HG02678 (cell line): ENCODE results near the gene CELF5.
"Not testable (repeated sequence)": the region's sequence is repeated elsewhere in the genome, so short reads cannot be mapped to it uniquely, and the experiment has no call there.

ENCODE experiments used
- ATAC-seq: cut with Tn5 transposase; IDR thresholded peaks from one replicate; pipeline ENCODE4 v1.9.1; 2021; ENCODE audit warnings: mild to moderate bottlenecking, moderate library complexity; ENCODE audit not compliant: unreplicated experiment

Gene CELF5

DNA sequence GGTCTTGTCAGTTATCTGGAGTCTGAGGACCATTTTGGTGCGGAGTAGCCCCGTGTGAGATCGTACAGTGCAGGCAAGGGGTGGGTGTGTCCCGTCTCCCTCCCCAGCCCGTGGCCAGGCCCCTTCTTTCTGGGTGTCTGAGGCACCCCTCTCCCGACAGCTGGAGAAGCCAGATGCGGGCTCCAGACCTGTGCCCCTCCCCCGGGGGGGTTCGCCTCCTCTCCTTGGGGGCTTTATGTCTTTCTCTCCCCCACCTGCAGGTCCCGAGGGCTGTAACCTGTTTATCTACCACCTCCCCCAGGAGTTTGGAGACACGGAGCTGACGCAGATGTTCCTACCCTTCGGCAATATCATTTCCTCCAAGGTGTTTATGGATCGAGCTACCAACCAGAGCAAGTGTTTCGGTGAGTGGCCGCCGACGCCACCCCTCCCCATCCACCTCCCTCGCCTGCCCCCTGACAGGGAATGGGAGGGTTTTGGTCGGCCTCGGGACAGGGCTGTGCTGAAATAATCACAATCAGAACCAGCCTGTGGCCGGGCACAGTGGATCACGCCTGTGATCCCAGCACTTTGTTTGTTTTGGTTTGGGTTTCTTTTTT is 65.6 kb downstream of the CELF5 start:
- ATAC-seq: no peak

DNA sequence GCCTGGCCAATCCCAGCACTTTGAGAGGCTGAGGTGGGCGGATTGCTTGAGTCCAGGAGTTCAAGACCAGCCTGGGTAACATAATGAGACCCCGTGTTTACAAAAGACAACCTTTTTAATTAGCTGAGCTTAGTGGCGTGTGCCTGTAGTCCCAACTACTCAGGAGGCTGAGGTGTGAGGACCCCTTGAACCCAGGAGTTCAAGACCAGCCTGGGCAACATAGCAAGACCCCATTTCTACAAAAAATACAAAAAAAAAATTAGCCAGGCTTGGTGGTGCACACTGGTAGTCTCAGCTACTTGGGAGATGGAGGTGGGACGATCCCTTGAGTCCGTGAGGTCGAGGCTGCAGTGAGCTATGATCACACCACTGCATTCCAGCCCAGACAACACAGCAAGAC is 66.4 kb downstream of the CELF5 start:
- not testable (repeated sequence) for ATAC-seq

DNA sequence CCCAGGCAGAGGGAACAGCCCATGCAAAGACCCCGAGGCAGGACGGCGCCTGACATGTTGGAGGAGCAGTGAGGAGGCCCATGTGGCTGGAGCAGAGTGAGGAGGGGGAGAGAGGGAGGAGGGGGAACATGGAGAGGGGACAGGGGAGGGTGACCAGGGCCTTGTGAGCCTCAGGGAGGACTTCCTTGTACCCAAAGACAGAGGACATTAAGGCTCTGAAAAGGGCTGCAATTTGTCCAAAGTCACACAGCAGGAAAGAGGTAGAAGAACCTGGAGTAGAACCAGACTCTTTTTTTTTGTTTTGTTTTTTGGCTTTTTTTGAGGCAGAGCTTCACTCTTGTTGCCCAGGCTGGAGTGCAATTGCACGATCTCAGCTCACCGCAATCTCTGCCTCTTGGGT is 67.2 kb downstream of the CELF5 start:
- no peak for ATAC-seq

DNA sequence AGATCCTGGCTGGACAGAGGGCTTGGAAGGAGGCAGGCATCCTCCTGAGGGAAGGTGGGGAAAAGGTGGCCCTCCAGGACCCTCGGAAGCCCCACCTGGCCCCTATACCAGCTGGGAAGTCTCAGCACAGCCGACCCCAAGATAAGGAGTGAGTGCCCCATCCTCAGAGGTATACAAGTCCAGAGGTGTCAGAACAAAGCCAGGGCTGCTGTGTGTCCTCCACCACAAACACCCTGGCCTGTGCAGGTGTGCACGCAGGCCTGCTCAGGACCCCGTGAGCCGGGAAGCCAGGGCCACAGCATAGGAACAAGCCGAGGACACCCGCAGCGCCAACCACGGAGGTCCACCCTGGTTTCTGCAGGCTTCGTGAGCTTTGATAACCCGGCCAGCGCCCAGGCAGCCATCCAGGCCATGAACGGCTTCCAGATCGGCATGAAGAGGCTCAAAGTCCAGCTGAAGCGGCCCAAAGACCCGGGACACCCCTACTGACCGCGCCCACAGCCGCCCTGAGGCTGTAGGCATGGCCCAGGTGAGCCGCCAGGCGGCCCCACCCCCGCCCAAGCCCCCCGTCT is 68.6 kb downstream of the CELF5 start:
- ATAC-seq: no peak

DNA sequence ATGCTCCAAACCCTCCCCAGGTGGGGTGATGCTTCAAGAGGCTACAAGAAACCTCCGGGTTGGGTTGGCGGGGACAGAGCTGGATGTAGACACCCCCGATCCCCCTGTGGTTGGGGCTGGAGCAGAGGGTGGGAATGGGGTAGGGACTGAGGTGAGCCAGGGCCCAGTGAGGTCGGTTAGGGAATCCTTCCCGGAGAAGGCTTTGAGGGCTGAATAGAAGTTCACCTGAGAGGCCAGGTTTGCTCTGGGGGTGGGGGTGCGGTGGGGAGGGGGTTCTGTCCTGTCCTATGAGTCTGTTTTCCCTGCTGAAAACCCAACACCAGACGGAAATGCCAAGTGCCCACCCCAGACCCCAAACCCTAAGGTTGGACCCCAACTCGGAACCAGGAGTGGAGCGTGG is 69.1 kb downstream of the CELF5 start:
- no peak for ATAC-seq

DNA sequence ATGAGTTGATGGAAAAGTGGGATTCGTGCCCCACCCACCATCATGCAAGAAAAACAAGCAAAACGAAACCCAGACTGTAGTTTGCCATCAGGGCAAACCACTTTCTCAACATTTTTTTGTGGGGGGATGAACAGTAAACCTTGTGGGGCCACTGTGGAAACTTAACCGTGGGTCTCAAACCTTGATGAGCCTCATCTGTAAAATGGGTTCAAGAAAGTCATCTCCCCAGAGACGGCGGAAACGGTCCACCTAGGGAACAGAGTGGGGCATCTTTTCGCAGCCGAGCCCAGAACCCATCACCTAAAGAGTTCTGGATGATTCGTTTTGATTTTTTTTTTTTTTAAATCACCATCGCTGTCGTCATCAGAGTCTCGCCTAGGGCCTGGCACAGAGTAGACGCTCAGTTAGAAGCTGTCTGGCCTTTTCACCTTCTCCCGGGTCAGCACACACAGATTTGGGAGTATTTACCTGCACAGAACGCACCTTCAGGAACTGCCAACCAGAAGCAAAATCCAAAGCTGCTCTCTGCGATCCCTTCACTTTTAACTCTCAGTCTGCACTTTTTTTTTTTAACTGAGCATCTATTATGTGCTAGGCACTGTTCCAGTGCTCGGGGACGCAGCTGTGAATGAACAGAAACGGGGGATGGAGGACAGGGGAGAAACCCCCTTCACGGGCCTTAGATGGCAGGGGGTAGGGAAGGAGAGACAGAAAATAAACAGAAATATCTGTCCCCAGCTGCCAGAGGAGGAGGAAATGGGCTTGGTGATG is 69.8 kb downstream of the CELF5 start:
- ATAC-seq: no peak

DNA sequence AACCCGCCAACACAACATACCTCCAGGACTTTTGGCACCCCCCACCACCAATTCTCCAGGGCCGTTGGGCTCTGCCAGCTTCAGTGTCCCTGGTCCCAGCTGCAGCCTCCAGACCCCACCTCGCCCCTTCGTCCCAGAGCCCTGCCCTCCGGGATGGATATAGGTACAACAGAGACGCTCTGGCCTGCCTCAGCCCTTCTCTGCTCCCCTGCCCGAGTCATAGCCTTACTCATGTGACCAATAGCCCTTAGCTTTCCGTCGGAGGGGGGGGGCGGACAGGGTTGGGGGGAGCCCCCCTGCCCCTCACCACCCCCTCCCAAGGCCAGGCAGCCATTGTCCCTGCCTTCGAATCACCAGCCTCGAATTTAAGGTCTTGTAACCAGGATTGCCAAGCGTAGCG is 71.1 kb downstream of the CELF5 start:
- no peak for ATAC-seq

DNA sequence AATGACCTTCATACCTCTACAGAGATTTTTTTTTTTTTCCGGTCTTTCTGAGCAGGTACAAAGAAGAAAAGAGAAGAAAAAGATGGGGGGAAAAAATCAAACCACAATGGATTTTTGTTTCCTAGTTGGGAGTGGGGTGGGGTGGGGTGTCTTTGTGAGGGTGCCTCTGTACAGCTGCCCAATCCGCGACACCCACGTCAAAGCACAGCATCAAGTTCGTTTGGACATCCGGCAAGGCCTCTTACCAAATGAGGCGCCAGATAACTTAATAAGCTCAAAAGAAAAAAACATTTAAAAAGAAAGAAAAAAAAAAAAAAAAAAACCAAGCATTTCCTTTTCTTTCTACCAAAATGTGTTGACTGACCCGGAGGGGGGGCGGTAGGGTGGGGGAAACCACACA is 71.6 kb downstream of the CELF5 start:
- ATAC-seq: no peak

DNA sequence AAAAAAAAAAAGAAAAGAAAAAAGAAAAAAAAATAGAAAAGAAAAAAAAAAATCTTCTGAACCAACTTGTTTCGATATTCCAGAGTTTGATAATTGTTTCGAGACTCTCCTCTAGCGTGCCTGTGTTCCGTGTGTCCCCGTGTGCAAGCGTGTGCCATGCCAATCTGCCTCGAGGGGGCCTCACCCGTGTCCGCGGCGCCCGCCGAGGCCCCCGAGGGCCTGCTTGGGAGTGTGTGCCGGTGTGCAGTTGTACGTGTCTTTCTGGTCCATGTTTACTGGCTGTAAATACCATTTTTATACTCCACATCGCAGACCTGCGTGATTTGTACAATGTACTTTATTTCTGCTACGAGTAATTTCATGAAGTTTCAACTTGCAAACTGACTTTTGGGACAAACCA is 72.0 kb downstream of the CELF5 start:
- no peak for ATAC-seq

DNA sequence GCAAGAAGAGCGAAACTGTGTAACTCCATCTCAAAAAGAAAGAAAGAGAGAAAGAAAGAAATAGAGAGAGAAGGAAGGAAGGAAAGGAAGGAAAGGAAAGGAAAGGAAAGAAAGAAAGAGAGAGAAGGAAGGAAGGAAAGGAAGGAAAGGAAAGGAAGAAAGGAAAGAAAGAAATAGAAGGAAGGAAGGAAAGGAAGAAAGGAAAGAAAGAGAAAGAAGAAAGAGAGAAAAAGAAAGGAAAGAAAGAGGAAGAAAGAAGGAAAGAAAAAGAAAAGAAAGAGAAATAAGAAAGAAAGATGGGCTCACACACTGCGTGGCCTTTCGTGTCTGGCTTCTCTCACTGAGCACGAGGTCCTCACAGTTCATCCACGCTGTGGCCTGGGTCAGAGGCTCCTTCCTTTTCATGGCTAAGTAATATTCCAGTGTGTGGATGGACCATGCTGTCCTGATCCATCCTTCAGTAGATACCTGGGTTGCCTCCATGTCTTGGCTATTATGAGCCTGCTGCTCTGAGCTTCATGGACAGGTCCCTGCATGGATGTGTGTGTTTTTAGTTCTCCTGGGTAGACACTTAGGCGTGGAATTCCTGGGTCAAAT is 74.5 kb downstream of the CELF5 start:
- no peak for ATAC-seq

DNA sequence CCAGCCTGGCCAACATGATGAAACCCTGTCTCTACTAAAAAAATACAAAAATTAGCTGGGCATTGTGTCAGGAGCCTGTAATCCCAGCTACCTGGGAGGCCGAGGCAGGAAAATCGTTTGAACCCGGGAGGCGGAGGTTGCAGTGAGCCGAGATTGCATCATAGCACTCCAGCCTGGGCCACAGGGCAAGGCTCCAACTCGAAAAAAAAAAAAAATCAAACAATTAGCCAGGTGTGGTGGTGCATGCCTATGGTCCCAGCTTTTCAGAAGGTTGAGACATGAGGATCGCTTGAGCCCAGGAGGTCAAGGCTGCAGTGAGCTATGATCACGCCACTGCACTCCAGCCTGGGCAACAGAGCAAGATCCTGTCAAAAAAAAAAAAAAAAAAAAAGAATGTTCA is 76.1 kb downstream of the CELF5 start:
- not testable (repeated sequence) for ATAC-seq

DNA sequence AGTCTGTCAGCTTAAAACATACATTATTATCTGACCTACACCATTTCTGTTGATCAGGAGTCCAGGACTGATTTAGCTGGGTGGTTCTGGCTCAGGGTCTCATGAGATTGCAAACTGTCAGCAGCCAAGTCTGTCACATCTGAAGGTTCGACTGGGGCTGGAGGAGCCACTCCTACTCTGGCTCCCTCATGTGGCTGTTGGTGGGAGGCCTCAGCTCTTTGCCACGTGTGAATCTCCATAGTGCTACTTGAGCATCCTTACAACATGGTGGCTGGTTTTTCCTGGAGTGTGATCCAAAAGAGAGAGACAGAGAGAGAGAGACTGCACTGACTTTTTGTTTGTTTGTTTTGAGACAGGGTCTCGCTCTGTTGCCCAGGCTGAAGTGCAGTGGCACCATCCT is 78.3 kb downstream of the CELF5 start:
- ATAC-seq: no peak

DNA sequence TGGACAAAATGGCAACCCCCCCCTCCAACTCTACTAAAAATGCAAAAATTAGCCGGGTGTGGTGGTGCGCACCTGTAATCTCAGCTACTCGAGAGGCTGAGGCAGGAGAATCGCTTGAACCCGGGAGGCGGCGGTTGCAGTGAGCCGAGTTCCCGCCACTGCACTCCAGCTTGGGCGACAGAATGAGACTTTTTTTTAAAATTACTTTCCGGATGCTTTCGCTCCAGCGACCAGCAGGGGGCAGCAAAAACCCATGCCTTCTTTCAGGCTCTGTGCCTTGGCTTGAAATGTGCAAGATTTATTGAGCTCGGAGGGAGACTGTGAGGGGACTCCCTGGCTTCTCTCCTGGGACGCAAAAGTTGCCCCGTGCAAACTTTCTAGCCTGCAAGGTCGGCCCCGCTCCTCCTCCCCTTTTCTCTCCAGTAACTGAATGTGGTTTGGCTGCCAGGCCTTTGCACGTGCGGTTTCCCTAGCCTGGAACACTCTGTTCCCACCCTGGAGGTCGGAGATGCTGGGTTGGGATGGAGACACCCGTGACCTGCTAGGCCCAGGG is 80.5 kb downstream of the CELF5 start:
- ATAC-seq: no peak

DNA sequence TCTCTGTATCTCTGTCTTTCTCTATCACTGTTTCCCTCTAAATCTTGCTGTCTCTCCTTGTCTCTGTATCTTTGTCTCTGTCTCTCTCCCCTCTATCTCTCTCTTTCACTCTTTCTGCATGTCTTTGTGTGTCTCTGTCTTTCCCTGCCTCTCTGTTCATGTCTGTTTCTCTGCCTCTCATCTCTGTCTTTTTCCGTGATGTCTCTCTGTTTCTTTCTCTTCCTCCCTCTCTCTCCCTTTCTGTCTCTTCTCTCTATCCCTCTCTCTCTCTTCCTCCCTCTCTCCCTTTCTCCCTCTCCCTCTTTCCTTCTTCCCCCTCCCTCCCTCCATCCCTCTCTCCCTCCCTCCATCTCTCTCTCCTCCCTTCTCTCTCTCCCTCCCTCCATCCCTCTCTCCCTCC is 85.3 kb downstream of the CELF5 start:
- no peak for ATAC-seq

DNA sequence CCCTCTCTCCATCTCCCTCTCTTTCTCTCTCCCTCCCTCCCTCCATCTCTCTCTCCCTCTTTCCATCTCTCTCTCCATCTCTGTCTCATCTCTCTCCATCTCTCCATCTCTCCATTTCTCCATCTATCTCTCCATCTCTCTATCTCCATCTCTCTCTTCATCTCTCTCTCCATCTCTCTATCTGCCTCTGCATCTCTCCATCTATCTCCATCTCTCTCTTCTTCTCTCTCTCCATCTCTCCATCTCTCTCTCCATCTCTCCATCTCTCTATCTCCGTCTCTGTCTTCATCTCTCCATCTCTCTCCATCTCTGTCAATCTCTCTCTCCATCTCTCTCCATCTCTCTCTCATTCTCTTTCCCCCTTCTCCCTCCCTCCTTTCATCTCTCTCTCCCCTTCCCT is 85.8 kb downstream of the CELF5 start:
- no peak for ATAC-seq

DNA sequence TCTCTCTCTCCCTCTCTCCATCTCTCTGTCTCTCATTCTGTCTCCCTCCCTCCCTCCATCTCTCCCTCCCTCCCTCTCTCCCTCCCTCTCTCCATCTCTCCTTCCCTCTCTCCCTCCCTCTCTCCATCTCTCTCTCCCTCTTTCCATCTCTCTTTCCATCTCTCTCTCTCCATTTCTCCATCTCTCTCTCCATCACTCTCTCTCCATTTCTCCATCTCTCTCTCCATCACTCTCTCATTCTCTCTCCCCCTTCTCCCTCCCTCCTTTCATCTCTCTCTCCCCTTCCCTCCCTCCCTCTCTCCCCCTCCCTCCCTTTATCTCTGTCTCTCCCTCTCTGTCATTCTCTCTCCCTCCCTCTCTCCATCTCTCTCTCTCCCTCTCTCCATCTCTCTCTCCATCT is 86.2 kb downstream of the CELF5 start:
- ATAC-seq: no peak

DNA sequence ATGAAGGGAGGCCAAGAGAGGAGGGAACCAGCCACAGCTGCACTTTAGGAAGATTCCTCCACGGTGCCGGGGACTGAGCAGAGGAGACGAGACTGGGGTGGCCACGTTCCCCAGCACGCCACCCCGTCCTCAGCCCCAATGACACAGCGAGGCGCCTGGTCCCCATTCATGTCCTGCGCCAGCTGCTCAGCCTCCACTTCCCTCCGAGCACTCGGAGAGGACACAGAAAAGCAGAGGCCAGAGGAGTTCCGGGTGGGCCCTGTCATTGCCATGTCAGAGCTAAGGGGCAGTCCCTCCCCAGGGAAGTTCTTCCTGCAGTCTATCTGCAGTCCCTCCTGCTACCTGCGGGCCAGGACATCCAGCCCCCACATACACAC is 88.7 kb downstream of the CELF5 start:
- no peak for ATAC-seq

DNA sequence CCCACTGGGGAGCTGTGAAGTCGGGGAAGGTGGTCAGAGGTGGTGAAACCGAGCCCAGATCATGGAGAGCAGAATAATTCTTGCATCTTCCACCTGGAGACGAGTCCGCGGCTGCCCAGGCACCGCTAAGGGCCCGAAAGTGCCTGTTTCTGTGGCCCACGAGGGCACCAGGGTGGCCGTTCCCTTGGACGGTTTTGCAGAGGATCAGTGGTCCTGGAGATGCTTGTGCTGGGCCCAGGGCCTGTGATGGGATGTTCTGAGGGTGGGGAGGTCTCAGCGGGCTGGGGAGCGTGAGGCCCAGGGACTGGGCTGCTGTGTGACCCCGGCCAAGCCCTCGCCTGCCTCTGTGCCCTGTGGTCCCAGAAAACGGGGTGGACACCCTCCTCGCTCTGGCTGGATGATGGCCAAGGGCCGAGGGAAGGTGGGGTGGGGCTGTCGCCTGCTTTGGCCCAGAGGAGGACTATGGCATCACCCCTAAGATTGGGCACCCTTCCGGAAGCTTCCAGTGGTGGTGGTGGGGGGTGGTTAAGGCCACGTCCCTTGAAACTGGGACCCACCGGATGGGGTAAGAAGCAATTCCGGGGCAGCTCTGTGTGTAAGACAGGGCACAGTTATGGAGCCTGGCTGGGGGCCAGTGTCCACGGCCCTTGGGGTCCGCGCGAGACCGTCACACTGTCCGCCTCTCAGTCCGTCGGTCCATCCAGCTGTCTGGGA is 90.7 kb downstream of the CELF5 start:
- ATAC-seq: no peak

DNA sequence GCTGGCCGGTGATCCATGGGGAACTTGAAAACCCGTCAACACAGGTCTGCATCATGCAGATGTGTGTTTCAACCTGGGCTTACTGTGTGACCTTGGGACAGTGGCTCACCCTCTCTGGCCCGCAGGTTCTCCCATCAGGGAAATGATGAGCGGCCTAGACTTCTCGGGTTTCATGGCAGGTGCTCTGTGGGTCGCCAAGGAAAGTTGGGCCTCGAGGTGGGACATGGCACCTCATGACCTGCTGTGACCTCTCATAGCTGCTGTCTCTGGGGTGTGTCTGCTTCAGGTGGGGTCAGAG is 91.2 kb downstream of the CELF5 start:
- no peak for ATAC-seq

DNA sequence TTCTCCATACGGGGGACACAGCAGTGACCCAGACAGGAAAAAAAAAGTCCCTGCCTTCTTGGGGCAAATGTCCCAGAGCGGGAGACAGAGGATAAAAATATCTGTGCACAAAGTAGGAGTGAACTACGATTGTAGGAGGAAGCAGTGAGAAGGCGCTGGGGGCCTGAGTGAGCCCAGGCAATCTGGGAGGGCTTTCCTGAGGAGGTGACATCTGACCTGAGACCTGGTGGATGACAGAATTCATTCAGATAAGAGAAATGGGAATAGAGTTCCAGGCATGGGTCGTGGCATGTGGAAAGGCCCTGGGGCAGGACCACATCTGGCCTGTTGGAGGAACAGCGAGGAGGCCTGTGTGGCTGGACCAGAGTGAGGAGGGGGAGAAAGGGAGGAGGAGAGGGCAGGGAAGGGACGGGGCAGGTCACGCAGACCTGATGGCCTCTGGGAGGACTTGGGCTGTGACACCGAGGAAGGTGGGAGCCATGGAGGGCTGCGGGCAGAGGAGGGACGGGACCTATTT is 91.7 kb downstream of the CELF5 start:
- ATAC-seq: no peak

DNA sequence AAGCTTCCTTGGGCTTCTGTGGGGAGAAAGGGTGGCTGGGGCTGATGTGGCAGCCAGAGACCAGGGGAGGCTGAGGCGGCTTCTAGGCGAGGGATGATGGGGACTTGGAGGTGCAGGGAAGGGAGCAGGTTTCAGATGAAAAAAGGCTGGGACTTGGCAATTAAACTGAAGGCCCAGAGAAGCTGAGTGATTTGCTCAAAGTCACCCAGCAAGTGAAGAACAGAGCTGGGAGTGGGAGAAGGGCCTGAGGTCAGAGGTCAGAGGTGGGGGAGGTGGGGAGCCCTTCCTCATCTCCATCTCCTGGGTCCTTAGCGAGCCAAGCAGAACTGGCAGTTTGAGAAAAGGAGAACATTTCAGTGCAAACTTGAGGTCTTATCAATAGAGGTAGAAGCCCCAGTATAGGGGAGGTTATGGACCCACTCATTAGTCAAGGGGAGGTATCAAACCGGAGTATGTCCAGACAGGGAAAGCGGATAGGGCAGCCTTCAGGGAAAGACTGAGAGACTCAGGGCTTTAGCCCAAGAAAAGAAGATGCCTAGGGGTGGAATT is 92.3 kb downstream of the CELF5 start:
- ATAC-seq: no peak
